Calu3 (cell line): ENCODE results near the gene LYSMD3. TPM values are rescaled to one million over a fixed set of nuclear protein-coding genes. Genes with fewer than 3 reads are reported as not detected.

Experiments used
- BruUV-seq: library from RNA; stranded (reverse); fragments of 400-500 nt; replicated peaks from 2 replicates; lab custom pipeline; 2021; lab: Mats Ljungman, UMichigan
- CTCF ChIA-PET: fragments of 300-600 bp; sonication (Branson Sonifier 250); formaldehyde crosslinking; loops from one replicate; lab custom pipeline; 2022; ENCODE audit warnings: antibody characterized with exemption; lab: Charles Lee
- DNase-seq: peaks from one replicate; pipeline ENCODE4 v3.0.0; 2022
- H3K27ac Mint-ChIP-seq: one replicate; pipeline ENCODE4 v1.8.0; 2022; ENCODE audit warnings: mixed read lengths; ENCODE audit not compliant: unreplicated experiment
- H3K27me3 Mint-ChIP-seq: one replicate; pipeline ENCODE4 v1.8.0; 2022; ENCODE audit warnings: mixed read lengths; ENCODE audit not compliant: unreplicated experiment
- H3K36me3 Mint-ChIP-seq: one replicate; pipeline ENCODE4 v1.8.0; 2022; ENCODE audit warnings: mild to moderate bottlenecking, moderate library complexity, mixed read lengths; ENCODE audit not compliant: insufficient read depth, unreplicated experiment
- H3K4me1 Mint-ChIP-seq: one replicate; pipeline ENCODE4 v1.8.0; 2022; ENCODE audit warnings: mild to moderate bottlenecking, low read depth, mixed read lengths; ENCODE audit not compliant: unreplicated experiment
- H3K4me3 Mint-ChIP-seq: one replicate; pipeline ENCODE4 v1.8.0; 2022; ENCODE audit warnings: mild to moderate bottlenecking, low read depth, moderate library complexity, mixed read lengths; ENCODE audit not compliant: unreplicated experiment
- H3K9me3 Mint-ChIP-seq: one replicate; pipeline ENCODE4 v1.8.0; 2022; ENCODE audit warnings: low read depth, mixed read lengths; ENCODE audit not compliant: unreplicated experiment
- intact Hi-C: fragments of 100-400 bp; cut with micrococcal nuclease; formaldehyde crosslinking; loops from one replicate; pipeline ENCODE4 v1.10.0; 2022; ENCODE audit not compliant: unreplicated experiment
- total RNA-seq: library from RNA; stranded (reverse); gene quantifications from 2 replicates; pipeline ENCODE4 v1.2.3, GENCODE V29; 2022
- TF ChIP-seq, protein P1 (sequence below): fragments of 200-600 bp; IDR thresholded peaks from one replicate; pipeline ENCODE4 v1.8.0; 2022; ENCODE audit warnings: antibody characterized with exemption; ENCODE audit not compliant: unreplicated experiment

LYSMD3 gene
- total RNA-seq, 1 experiment from 2014 or later: 27.2 TPM

DNA sequence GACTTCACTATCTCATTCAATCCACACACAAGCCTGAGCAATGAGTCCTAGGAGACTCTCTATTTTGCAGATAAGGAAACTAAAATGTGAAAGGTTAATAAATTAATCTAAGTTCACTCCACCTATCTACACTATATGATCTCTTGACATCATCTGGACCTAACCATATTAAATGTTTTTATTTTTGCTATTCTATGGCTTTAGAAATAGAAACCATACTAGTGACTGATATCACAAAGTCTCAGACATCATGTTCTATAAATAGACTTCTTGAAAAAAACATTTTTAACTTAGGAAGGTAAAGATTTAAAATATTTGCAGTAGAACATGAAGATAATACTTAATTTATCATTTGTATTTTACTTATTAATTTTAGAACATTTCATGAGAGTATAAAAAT lies 19.8 kb upstream of the LYSMD3 start:
- Mint-ChIP-seq H3K4me3 (no peak overlapping the region), H3K4me1 (no peaks in the 10 kb centered on the region), H3K27me3 (peaks cover 48% of the 10 kb centered on the region), H3K9me3 (no peaks in the 10 kb centered on the region), H3K36me3 (no peaks in the 10 kb centered on the region), H3K27ac (no peak overlapping the region)
- TF ChIP-seq, protein P1, sequence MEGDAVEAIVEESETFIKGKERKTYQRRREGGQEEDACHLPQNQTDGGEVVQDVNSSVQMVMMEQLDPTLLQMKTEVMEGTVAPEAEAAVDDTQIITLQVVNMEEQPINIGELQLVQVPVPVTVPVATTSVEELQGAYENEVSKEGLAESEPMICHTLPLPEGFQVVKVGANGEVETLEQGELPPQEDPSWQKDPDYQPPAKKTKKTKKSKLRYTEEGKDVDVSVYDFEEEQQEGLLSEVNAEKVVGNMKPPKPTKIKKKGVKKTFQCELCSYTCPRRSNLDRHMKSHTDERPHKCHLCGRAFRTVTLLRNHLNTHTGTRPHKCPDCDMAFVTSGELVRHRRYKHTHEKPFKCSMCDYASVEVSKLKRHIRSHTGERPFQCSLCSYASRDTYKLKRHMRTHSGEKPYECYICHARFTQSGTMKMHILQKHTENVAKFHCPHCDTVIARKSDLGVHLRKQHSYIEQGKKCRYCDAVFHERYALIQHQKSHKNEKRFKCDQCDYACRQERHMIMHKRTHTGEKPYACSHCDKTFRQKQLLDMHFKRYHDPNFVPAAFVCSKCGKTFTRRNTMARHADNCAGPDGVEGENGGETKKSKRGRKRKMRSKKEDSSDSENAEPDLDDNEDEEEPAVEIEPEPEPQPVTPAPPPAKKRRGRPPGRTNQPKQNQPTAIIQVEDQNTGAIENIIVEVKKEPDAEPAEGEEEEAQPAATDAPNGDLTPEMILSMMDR: no peak
- intact Hi-C loops: no loop called here
- CTCF ChIA-PET: no interaction called here
- BruUV-seq: no TSS peak
- no peak for DNase-seq

- intact Hi-C loops: no loop called here
- CTCF ChIA-PET: no interaction called here
- TF ChIP-seq, protein P1: no peak
- no peak overlapping the region for H3K27ac Mint-ChIP-seq
- no TSS peak for BruUV-seq
- H3K9me3 Mint-ChIP-seq: no peaks in the 10 kb centered on the region
- DNase-seq: peak; percentile 74
- peaks cover 47% of the 10 kb centered on the region for H3K27me3 Mint-ChIP-seq
- H3K36me3 Mint-ChIP-seq: no peaks in the 10 kb centered on the region
- no peaks in the 10 kb centered on the region for H3K4me1 Mint-ChIP-seq
- no peak overlapping the region for H3K4me3 Mint-ChIP-seq
These were observed 18.7 kb upstream of the LYSMD3 start for GRCh38 chr5:90548069-90548593.

DNA sequence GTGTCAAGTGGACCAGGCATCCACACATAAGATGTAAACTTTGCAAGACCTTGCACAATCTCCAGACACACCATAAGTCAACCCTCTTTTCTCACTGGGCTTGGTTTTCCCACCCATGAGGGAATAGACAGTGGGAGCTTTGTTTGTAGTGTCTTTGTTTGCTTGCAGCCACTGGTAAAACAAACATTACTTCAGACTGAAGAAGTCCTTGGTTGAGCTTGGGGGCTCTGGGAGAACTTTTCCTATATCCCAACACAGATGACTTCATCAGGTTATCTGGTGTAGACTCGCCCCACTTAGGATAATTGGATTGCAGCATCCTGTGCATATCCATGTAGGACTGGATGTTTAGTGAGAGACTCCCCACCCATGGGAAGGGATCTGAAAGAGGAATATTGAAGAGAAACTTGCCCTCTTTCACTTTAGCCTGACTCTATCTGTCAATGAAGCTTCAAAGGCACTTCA lies 17.7 kb upstream of the LYSMD3 start:
- intact Hi-C loops: no loop called here
- Mint-ChIP-seq H3K4me3 (no peak overlapping the region), H3K27ac (no peak overlapping the region), H3K4me1 (no peaks in the 10 kb centered on the region), H3K27me3 (peaks cover 47% of the 10 kb centered on the region), H3K36me3 (no peaks in the 10 kb centered on the region), H3K9me3 (no peaks in the 10 kb centered on the region)
- no TSS peak for BruUV-seq
- CTCF ChIA-PET: no interaction called here
- TF ChIP-seq, protein P1: no peak
- DNase-seq: no peak

DNA sequence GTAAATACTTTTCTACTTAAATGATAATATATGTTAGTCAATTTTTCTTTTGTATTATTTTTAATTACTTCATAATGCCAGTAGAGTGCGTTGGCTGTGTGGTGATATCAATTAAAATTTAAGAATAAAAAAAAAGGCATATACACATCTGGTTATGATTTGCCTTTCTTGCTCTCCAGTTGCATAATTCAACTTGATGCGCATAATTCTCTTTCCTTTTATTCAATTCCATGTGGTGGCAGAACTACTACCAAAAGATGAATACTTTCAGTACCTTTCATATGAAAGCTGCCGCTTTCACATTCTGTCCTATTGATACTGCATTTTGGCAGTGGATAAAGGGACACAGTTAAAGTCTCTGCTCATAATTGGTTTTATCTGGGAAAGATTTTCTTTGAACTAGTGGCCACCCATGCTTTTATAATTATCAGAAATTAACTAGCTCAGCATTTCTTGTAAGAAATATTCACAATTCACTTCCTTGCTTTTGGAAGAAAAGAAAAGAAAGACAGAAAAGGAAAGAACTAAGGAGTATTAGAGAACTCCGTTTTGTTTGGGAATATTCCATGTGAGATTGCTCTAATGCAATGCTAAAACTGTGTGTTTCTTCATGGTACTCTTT lies 16.9 kb upstream of the LYSMD3 start:
- intact Hi-C loops: no loop called here
- TF ChIP-seq, protein P1: no peak
- H3K36me3 Mint-ChIP-seq: no peaks in the 10 kb centered on the region
- no TSS peak for BruUV-seq
- H3K27ac Mint-ChIP-seq: no peak overlapping the region
- H3K27me3 Mint-ChIP-seq: peaks cover 47% of the 10 kb centered on the region
- no peak overlapping the region for H3K4me3 Mint-ChIP-seq
- CTCF ChIA-PET: no interaction called here
- DNase-seq: no peak
- no peaks in the 10 kb centered on the region for H3K9me3 Mint-ChIP-seq
- H3K4me1 Mint-ChIP-seq: no peaks in the 10 kb centered on the region
